Measurements from ENCODE around the gene LRRC3C.
"Not testable (repeated sequence)": the region's sequence is repeated elsewhere in the genome, so short reads cannot be mapped to it uniquely, and the experiment has no call there.

LRRC3C gene

GRCh38 chr17:39927101-39927928 lies at the start of gene LRRC3C, which contains the start of gene ORMDL3:
LRRC3C (plus strand) TSS chr17:39927732; CDS start chr17:39941524, 13,792 bp downstream.
ORMDL3 (minus strand) TSS chr17:39927601; CDS start chr17:39924203, 3,398 bp downstream.
- peak within 1 kb of the TSS; percentile 83 for H3K4me3 ChIP-seq (replicated peaks; ENCODE audit: low read depth, low read length)
- TF ChIP-seq CTCF (IDR thresholded peaks at IDR 0.05; ENCODE audit: low read length, missing control alignments), result no peak
- peak; percentile 94 for DNase-seq (ENCODE audit: low read depth)

GRCh38 chr17:39886102-39886501 lies 41.4 kb upstream of the LRRC3C start:
- not testable (repeated sequence) for H3K4me3 ChIP-seq (replicated peaks; ENCODE audit: low read depth, low read length); DNase-seq (ENCODE audit: low read depth)

- TF ChIP-seq CTCF (IDR thresholded peaks at IDR 0.05; ENCODE audit: low read length, missing control alignments), result no peak
- no peak for DNase-seq (ENCODE audit: low read depth)
Measured at GRCh38 chr17:39887078-39887477, 40.5 kb upstream of the LRRC3C start.

GRCh38 chr17:39889200-39889599 lies 38.3 kb upstream of the LRRC3C start:
- H3K4me3 ChIP-seq (replicated peaks; ENCODE audit: low read depth, low read length), result no peak overlapping the region
- DNase-seq (ENCODE audit: low read depth), result no peak
- no peak for TF ChIP-seq CTCF (IDR thresholded peaks at IDR 0.05; ENCODE audit: low read length, missing control alignments)

More at GRCh38 chr17:39887078-39887477, 40.5 kb upstream of the LRRC3C start:
- H3K4me3 ChIP-seq (replicated peaks; ENCODE audit: low read depth, low read length), result no peak overlapping the region

- DNase-seq (ENCODE audit: low read depth), result no peak
- H3K4me3 ChIP-seq (replicated peaks; ENCODE audit: low read depth, low read length), result no peak overlapping the region
- no peak for TF ChIP-seq CTCF (IDR thresholded peaks at IDR 0.05; ENCODE audit: low read length, missing control alignments)
Measured at GRCh38 chr17:39894681-39895376, 32.7 kb upstream of the LRRC3C start.

- no peak overlapping the region for H3K4me3 ChIP-seq (replicated peaks; ENCODE audit: low read depth, low read length)
- DNase-seq (ENCODE audit: low read depth), result no peak
- TF ChIP-seq CTCF (IDR thresholded peaks at IDR 0.05; ENCODE audit: low read length, missing control alignments), result no peak
Measured at GRCh38 chr17:39898088-39898487, 29.4 kb upstream of the LRRC3C start.

- no peak overlapping the region for H3K4me3 ChIP-seq (replicated peaks; ENCODE audit: low read depth, low read length)
- TF ChIP-seq CTCF (IDR thresholded peaks at IDR 0.05; ENCODE audit: low read length, missing control alignments), result no peak
- DNase-seq (ENCODE audit: low read depth), result no peak
Measured at GRCh38 chr17:39899215-39899614, 28.3 kb upstream of the LRRC3C start.

GRCh38 chr17:39902027-39902426 lies 25.5 kb upstream of the LRRC3C start:
- not testable (repeated sequence) for DNase-seq (ENCODE audit: low read depth)

More at GRCh38 chr17:39902027-39902426, 25.5 kb upstream of the LRRC3C start:
- H3K4me3 ChIP-seq (replicated peaks; ENCODE audit: low read depth, low read length), result not testable (repeated sequence)
